Calu3 (cell line): ENCODE results near the gene MC5R. TPM values are rescaled to one million over a fixed set of nuclear protein-coding genes. Genes with fewer than 3 reads are reported as not detected.
"Not testable (repeated sequence)": the region's sequence is repeated elsewhere in the genome, so short reads cannot be mapped to it uniquely, and the experiment has no call there.

Experiments
- BruUV-seq: library from RNA; stranded (reverse); fragments of 400-500 nt; replicated peaks from 2 replicates; lab custom pipeline; 2021; lab: Mats Ljungman, UMichigan
- CTCF ChIA-PET: fragments of 300-600 bp; sonication (Branson Sonifier 250); formaldehyde crosslinking; loops from one replicate; lab custom pipeline; 2022; ENCODE audit warnings: antibody characterized with exemption; lab: Charles Lee
- DNase-seq: peaks from one replicate; pipeline ENCODE4 v3.0.0; 2022
- H3K27ac Mint-ChIP-seq: one replicate; pipeline ENCODE4 v1.8.0; 2022; ENCODE audit warnings: mixed read lengths; ENCODE audit not compliant: unreplicated experiment
- H3K27me3 Mint-ChIP-seq: one replicate; pipeline ENCODE4 v1.8.0; 2022; ENCODE audit warnings: mixed read lengths; ENCODE audit not compliant: unreplicated experiment
- H3K36me3 Mint-ChIP-seq: one replicate; pipeline ENCODE4 v1.8.0; 2022; ENCODE audit warnings: mild to moderate bottlenecking, moderate library complexity, mixed read lengths; ENCODE audit not compliant: insufficient read depth, unreplicated experiment
- H3K4me1 Mint-ChIP-seq: one replicate; pipeline ENCODE4 v1.8.0; 2022; ENCODE audit warnings: mild to moderate bottlenecking, low read depth, mixed read lengths; ENCODE audit not compliant: unreplicated experiment
- H3K4me3 Mint-ChIP-seq: one replicate; pipeline ENCODE4 v1.8.0; 2022; ENCODE audit warnings: mild to moderate bottlenecking, low read depth, moderate library complexity, mixed read lengths; ENCODE audit not compliant: unreplicated experiment
- H3K9me3 Mint-ChIP-seq: one replicate; pipeline ENCODE4 v1.8.0; 2022; ENCODE audit warnings: low read depth, mixed read lengths; ENCODE audit not compliant: unreplicated experiment
- CTCF ChIP-seq: fragments of 200-600 bp; IDR thresholded peaks from one replicate; pipeline ENCODE4 v1.8.0; 2022; ENCODE audit warnings: antibody characterized with exemption; ENCODE audit not compliant: unreplicated experiment
- intact Hi-C: fragments of 100-400 bp; cut with micrococcal nuclease; formaldehyde crosslinking; loops from one replicate; pipeline ENCODE4 v1.10.0; 2022; ENCODE audit not compliant: unreplicated experiment
- total RNA-seq: library from RNA; stranded (reverse); gene quantifications from 2 replicates; pipeline ENCODE4 v1.2.3, GENCODE V29; 2022

MC5R gene
- total RNA-seq, 1 experiment from 2014 or later, result not detected

GRCh38 chr18:13836559-13836958 is 12.6 kb downstream of the MC5R start:
- H3K4me3 Mint-ChIP-seq, result no peak overlapping the region
- no peaks in the 10 kb centered on the region for H3K36me3 Mint-ChIP-seq
- intact Hi-C loops, result no loop called here
- TF ChIP-seq CTCF, result no peak
- CTCF ChIA-PET, result no interaction called here
- peak; percentile 17 for DNase-seq
- H3K27me3 Mint-ChIP-seq, result peaks cover 22% of the 10 kb centered on the region
- no peaks in the 10 kb centered on the region for H3K4me1 Mint-ChIP-seq
- no peak overlapping the region for H3K27ac Mint-ChIP-seq
- BruUV-seq, result no TSS peak
- peaks cover 2% of the 10 kb centered on the region for H3K9me3 Mint-ChIP-seq

GRCh38 chr18:13849791-13850190 is 25.8 kb downstream of the MC5R start:
- peaks cover 17% of the 10 kb centered on the region for H3K9me3 Mint-ChIP-seq
- no peak for TF ChIP-seq CTCF
- H3K27me3 Mint-ChIP-seq, result no peaks in the 10 kb centered on the region
- no peaks in the 10 kb centered on the region for H3K36me3 Mint-ChIP-seq
- no peaks in the 10 kb centered on the region for H3K4me1 Mint-ChIP-seq
- CTCF ChIA-PET, result interaction anchor here (0.6 kb wide), 1 partner anchor 103 kb away, joined by 5 read pairs; no protein-coding TSS in a partner anchor
- no peak overlapping the region for H3K4me3 Mint-ChIP-seq
- no peak overlapping the region for H3K27ac Mint-ChIP-seq
- no peak for DNase-seq
- no TSS peak for BruUV-seq
- intact Hi-C loops, result loop anchor here (10.0 kb wide), 1 partner anchor 65 kb away; no protein-coding TSS in a partner anchor

GRCh38 chr18:13862898-13863297 is 38.9 kb downstream of the MC5R start:
- H3K36me3 Mint-ChIP-seq, intact Hi-C loops, H3K27ac Mint-ChIP-seq, H3K4me1 Mint-ChIP-seq, DNase-seq, BruUV-seq, CTCF ChIA-PET, H3K9me3 Mint-ChIP-seq, H3K4me3 Mint-ChIP-seq: not testable (repeated sequence)
- H3K27me3 Mint-ChIP-seq, result peaks cover 39% of the 10 kb centered on the region

- Mint-ChIP-seq H3K27me3 (peaks cover 33% of the 10 kb centered on the region), H3K4me3 (no peak overlapping the region), H3K27ac (no peak overlapping the region), H3K36me3 (no peaks in the 10 kb centered on the region), H3K4me1 (no peaks in the 10 kb centered on the region), H3K9me3 (no peaks in the 10 kb centered on the region)
- no peak for DNase-seq
- BruUV-seq, result no TSS peak
- intact Hi-C loops, result no loop called here
- TF ChIP-seq CTCF, result no peak
- CTCF ChIA-PET, result no interaction called here
Measured at GRCh38 chr18:13868501-13869271, 44.7 kb downstream of the MC5R start.

GRCh38 chr18:13871701-13872100 is 47.8 kb downstream of the MC5R start:
- no peaks in the 10 kb centered on the region for H3K4me1 Mint-ChIP-seq
- H3K27ac Mint-ChIP-seq, result no peak overlapping the region
- no peak overlapping the region for H3K4me3 Mint-ChIP-seq
- no peak for TF ChIP-seq CTCF
- no TSS peak for BruUV-seq
- peaks cover 36% of the 10 kb centered on the region for H3K27me3 Mint-ChIP-seq
- no peak for DNase-seq
- CTCF ChIA-PET, result no interaction called here
- intact Hi-C loops, result no loop called here
- H3K9me3 Mint-ChIP-seq, result no peaks in the 10 kb centered on the region
- H3K36me3 Mint-ChIP-seq, result no peaks in the 10 kb centered on the region
